GM04503 (cell line): ENCODE measurements around the gene DDX24.

ENCODE experiments used
- DNase-seq: peaks from one replicate; pipeline ENCODE4 v3.0.0-alpha.2; 2012; ENCODE audit warnings: low read depth

Gene DDX24

GRCh38 chr14:94029671-94030203, 51.3 kb downstream of the DDX24 start:
- no peak for DNase-seq

GRCh38 chr14:94029265-94029664, 51.7 kb downstream of the DDX24 start:
- DNase-seq: no peak

- no peak for DNase-seq
These were observed 52.6 kb downstream of the DDX24 start for GRCh38 chr14:94028450-94028826.

DNA sequence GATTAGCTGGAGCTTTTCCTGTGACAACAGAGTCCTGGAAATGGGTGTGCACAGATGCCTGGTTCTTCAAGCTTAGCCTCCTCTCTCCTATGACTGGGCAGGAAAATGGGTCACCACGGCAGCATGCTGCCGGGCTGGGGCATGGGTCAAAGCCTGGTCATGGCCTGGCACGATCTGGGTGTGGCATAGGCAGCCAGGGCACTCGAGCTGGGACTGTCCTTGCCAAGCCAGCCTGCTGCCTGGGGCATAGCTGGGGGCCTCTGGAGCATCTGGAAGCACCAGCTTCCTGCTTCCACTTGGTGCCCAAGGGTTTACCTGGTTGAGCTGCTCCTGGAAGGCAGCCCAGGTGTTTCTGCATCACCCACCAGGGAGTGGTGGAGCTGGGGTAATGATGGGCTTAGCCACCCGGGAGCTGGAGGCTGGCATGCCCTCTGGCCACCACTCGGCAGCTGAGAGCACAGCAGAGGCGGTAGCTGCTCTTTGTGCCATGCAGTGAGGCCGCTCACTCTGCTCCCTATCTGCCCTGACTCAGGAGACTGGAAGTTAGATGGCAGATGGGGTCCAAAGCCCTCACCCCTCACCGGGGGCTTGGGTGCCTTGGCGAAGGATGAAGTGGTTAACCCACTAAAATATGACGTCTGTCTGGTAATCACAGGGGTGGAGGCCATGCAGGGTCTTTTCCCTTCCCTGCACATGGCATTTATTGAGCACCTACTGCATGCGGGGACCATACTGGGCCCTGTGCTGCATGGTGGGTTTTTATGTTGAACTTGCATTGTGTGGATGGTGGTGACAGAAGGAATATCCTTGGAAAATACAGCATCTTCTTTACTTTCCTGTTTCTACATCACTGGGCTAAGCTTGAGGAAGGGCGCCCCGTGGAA, 53.2 kb downstream of the DDX24 start:
- DNase-seq: no peak

- no peak for DNase-seq
These were observed 54.0 kb downstream of the DDX24 start for GRCh38 chr14:94026889-94027469.

DNA sequence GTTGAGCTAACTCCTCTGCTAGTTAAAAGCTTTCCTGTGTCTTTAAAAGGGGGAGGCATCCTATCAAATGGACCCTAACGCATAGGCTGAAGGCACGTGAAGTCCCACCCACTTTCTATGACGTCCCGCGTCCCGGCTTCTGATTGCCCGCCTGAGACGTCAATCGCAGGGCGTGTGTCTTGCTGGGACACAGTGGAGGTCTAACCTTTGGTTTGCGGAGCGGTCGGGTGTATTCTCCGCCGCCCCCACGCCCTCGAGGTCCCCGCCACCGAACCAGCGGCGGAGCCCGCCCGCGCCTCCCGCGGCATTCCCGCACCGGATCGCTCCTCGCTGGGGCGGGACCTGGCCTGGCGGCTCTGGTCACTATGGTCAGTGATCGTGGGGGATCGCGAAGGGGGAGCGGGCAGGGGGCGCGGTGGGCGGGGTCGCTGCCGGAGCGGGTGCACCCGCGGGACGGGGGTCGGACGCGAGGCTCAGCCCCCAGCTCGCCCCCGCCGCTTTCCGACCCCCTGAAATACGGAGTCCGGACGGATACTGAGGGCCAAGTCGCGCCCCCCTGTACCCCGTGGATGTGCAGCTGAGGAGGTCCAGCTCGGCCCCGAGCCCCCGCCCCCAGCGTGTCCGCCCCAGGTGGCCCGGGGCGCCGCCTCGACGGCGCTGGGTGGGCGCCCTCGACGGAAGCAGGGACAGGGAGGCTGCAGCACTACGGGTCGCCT, 54.7 kb downstream of the DDX24 start, which contains the start of gene OTUB2:
OTUB2 (plus strand) TSS at position 168 of the 716 bp plus-strand sequence; CDS start at position 366, 198 bp downstream.
- DNase-seq: peak; percentile 95

GRCh38 chr14:94025720-94026119, 55.3 kb downstream of the DDX24 start:
- DNase-seq: no peak

- DNase-seq: no peak
These were observed 56.5 kb downstream of the DDX24 start for GRCh38 chr14:94024549-94024948.

DNA sequence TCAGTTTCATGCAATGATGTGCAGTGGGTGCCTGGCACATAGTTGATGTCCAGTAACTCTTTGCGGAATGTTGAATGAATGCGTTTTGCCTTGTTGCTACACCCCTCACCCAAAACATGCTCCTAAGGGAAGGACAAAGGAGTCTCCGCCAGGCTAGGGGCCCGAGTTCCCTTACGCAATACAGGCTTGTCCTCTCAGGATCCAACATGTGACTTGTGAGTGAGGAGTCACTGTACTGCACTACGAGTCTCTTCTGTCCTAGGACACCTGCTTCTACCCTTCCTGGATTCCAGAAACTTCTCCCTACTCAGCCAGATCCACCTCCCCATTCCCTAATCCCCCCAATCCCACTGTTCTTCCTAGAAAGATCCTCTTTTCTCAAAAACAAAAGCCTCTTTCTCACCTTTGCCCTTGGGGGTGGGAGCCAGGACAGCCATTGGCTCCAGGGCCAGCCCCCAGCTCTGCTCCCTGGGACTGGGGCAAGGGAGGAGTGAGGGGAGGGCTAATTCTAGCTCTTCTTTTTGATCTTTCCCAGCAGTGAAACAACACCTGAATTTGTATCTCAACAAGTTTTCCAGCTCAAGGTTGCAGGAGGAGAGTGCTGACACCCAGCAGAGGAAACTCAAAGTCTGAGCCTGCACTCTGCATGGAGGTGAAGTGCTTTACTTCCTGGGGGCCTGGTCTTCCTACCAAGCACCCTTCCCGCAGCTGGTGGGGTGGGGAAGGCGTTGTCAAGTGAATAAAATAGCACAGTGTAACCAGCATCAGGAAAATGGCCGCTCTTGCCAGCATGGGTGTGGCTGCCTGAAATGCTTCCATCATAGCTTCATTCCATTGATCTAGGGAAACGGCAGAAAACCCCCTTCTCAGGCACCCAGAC, 58.2 kb downstream of the DDX24 start:
- no peak for DNase-seq

DNA sequence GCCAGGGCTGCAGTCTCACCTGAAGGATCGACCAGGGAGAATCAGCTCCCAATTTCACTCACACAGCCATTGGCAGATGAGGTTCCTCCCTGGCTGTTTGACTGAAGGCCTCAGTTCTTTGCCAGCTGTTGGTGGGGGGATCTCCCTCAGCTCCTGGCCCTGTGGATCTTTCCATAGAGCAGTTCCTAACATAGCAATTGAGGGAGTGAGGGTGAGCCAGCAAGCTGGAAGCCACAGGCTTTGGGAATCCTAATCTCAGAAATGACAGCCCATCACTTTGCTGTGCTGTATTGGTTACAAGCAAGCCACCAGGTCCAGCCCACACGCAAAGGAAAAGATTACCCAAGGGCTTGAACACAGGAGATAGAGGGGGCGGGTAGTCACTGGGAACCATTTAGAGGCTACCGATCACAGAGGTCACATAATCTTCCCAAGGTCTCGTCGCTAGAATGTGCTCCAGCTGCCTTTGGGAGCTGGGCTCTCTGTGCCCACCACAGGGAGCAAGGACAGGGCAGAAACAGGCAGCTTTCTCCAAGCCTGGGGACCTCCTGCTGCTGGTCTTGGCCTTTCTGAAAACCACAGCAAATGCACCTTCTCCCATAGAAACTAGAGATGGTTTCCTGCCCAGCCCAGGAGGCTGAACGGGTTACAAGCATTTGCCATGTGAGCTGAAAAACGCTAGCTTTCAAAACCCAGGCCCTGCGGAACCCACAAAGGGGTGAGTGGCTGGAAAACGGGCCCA, 59.4 kb downstream of the DDX24 start:
- DNase-seq: no peak

GRCh38 chr14:94021001-94021400, 60.0 kb downstream of the DDX24 start:
- no peak for DNase-seq

- DNase-seq: no peak
These were observed 60.7 kb downstream of the DDX24 start for GRCh38 chr14:94020267-94020666.

GRCh38 chr14:94019329-94019728, 61.7 kb downstream of the DDX24 start:
- DNase-seq: no peak

DNA sequence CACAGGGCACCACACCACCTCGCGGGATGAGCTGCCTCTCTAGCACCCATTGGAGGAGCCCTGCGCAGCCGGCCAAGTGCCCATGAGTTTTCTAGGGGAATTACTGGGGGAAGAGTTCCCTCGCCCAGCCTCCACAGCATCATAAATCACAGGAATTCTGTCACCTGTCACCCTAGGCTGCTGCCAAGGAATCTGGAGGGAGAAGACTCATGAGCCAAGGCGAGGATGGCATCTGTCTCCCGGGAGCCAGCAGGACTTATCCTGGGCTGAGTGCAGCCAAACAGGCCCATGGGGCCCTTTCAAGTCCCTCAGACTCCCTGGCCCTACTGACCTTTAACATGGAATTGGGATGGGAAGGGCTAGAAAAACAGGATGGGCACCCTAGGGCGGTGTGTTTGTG, 62.7 kb downstream of the DDX24 start:
- DNase-seq: no peak

- no peak for DNase-seq
These were observed 64.5 kb downstream of the DDX24 start for GRCh38 chr14:94016446-94016976.

GRCh38 chr14:94015223-94015622, 65.8 kb downstream of the DDX24 start:
- no peak for DNase-seq

- DNase-seq: no peak
These were observed 66.6 kb downstream of the DDX24 start for GRCh38 chr14:94014382-94014781.

GRCh38 chr14:94011795-94012194, 69.2 kb downstream of the DDX24 start:
- DNase-seq: peak; percentile 29

- DNase-seq: no peak
These were observed 70.4 kb downstream of the DDX24 start for GRCh38 chr14:94010625-94011024.

- no peak for DNase-seq
These were observed 71.2 kb downstream of the DDX24 start for GRCh38 chr14:94009767-94010166.

DNA sequence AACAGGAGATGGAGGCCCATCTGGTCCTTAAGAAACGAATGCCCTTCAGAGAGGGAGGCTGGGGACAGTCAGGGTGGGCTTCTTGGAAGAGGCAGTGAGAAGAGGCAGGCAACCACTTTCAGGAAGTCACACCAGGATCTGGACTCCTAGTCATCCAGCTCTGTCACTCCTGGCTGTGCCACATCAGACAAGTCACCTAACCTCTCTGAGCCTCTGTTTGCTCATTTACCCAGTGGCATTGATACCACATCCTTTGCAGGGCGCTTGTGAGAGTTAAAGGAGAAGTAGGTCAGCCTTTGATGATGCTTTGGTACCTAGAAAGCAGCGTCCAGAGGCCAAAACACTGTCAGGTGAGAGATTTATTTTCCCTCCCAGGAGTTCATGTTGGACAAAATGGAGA, 72.8 kb downstream of the DDX24 start:
- no peak for DNase-seq
